ENCODE measurements around the gene KCNIP4.

DNA sequence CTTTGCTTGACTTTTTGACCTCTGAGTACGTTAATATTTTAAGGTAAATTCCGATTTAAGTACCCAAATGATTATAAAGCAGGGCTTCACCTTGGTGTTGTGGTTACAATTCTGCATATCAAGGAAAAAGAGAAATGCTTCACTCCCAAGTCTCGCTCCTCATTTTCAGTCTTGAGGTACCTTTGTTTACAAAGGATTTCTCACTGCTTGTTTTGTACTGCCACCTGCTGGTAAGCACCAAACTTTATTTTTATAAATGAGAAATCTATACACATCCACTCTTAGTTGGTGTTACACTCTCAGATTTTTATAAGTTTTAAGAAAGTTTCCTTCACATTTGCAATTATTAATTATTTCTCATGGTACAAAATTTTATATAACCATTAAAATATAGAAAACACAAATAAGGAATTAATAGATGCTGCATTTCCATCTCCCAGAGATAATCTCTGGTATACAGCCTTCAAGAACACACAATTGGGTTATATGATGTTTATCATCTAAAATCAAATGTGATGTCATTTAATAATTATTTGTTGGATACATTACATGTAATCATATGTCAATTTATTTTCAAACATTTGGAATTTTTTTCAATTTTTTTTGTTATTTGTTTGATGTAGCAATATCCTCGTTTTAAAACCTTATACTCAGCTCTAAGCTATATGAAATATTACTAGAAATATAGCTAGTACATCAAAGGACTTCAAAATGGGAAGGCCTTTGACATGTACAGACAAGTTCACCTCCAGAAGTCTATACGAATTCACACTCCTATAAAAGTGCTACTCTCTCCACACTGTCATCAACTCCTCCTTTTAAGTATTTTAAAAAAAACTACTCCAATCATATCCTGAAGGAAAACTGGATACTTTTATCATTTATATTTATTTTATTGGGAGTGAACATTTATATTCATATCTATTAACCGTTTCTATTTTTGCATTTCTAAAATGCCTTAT lies 179.9 kb downstream of the KCNIP4 start:
- TF ChIP-seq SMC3 (IDR thresholded peaks at IDR 0.05; ENCODE audit: borderline replicate concordance, low read length), result peak; percentile 63; the same call in 1 of the 2 replicates
- TF ChIP-seq POU2F2 (IDR thresholded peaks at IDR 0.05; ENCODE audit: borderline replicate concordance, low read depth, low read length), result no peak
- TF ChIP-seq, protein P1, sequence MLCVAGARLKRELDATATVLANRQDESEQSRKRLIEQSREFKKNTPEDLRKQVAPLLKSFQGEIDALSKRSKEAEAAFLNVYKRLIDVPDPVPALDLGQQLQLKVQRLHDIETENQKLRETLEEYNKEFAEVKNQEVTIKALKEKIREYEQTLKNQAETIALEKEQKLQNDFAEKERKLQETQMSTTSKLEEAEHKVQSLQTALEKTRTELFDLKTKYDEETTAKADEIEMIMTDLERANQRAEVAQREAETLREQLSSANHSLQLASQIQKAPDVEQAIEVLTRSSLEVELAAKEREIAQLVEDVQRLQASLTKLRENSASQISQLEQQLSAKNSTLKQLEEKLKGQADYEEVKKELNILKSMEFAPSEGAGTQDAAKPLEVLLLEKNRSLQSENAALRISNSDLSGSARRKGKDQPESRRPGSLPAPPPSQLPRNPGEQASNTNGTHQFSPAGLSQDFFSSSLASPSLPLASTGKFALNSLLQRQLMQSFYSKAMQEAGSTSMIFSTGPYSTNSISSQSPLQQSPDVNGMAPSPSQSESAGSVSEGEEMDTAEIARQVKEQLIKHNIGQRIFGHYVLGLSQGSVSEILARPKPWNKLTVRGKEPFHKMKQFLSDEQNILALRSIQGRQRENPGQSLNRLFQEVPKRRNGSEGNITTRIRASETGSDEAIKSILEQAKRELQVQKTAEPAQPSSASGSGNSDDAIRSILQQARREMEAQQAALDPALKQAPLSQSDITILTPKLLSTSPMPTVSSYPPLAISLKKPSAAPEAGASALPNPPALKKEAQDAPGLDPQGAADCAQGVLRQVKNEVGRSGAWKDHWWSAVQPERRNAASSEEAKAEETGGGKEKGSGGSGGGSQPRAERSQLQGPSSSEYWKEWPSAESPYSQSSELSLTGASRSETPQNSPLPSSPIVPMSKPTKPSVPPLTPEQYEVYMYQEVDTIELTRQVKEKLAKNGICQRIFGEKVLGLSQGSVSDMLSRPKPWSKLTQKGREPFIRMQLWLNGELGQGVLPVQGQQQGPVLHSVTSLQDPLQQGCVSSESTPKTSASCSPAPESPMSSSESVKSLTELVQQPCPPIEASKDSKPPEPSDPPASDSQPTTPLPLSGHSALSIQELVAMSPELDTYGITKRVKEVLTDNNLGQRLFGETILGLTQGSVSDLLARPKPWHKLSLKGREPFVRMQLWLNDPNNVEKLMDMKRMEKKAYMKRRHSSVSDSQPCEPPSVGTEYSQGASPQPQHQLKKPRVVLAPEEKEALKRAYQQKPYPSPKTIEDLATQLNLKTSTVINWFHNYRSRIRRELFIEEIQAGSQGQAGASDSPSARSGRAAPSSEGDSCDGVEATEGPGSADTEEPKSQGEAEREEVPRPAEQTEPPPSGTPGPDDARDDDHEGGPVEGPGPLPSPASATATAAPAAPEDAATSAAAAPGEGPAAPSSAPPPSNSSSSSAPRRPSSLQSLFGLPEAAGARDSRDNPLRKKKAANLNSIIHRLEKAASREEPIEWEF (IDR thresholded peaks at IDR 0.05; ENCODE audit: insufficient replicate concordance, low read depth, low read length), result no peak
- TF ChIP-seq BACH1 (IDR thresholded peaks at IDR 0.05; ENCODE audit: borderline replicate concordance), result no peak

Measured in GM12878 (cell line).